Spleen (tissue), 11 donors: ENCODE measurements around the gene SRRM2. TPM values are rescaled to one million over a fixed set of nuclear protein-coding genes. Genes with fewer than 3 reads are reported as not detected.

Source experiments
- DNase-seq: peaks from one replicate; pipeline ENCODE4 v3.0.0-alpha.2; 2020
- H3K27ac ChIP-seq, 8 donors: fragments of 200-600 bp; sonication (generic) in 7 of 8; 1 replicate in 4 of 8; 2 replicates in 4 of 8; pipeline versions ENCODE4 v1.5.0 to v1.8.0; 2016 to 2021; ENCODE audit warnings: inconsistent platforms in 4 of 8, mild to moderate bottlenecking in 4 of 8, moderate library complexity in 1 of 8
- H3K27me3 ChIP-seq, 7 donors: fragments of 200-600 bp; sonication (generic) in 6 of 7; replicated peaks in 1 of 7; 1 replicate in 4 of 7; 2 replicates in 3 of 7; pipeline versions ENCODE4 v1.5.0 to v1.8.0; 2016 to 2021; ENCODE audit warnings: inconsistent platforms in 3 of 7, mild to moderate bottlenecking in 1 of 7
- H3K36me3 ChIP-seq, 6 donors: fragments of 200-600 bp; sonication (generic) in 5 of 6; 1 replicate in 4 of 6; 2 replicates in 2 of 6; pipeline versions ENCODE4 v1.5.0 to v1.8.0; 2016 to 2021; ENCODE audit warnings: inconsistent platforms in 2 of 6
- H3K4me1 ChIP-seq, 6 donors: fragments of 200-600 bp; sonication (generic) in 5 of 6; 1 replicate in 3 of 6; 2 replicates in 3 of 6; pipeline versions ENCODE4 v1.5.0 to v1.8.0; 2016 to 2021; ENCODE audit warnings: inconsistent platforms in 3 of 6
- H3K4me3 ChIP-seq, 8 donors: fragments of 200-600 bp; sonication (generic) in 7 of 8; 1 replicate in 4 of 8; 2 replicates in 4 of 8; pipeline versions ENCODE4 v1.5.0 to v1.8.0; 2016 to 2021; ENCODE audit warnings: inconsistent platforms in 4 of 8, mild to moderate bottlenecking in 4 of 8, moderate library complexity in 2 of 8
- H3K9me3 ChIP-seq, 8 donors: fragments of 200-600 bp; sonication (generic) in 7 of 8; 1 replicate in 4 of 8; 2 replicates in 4 of 8; pipeline versions ENCODE4 v1.5.0 to v1.8.0; 2016 to 2021; ENCODE audit warnings: inconsistent platforms in 4 of 8
- POLR2A ChIP-seq, 3 donors: fragments of 450-650 bp; IDR thresholded peaks; one replicate each; pipeline ENCODE4 v1.5.1; 2017; ENCODE audit warnings: antibody characterized with exemption in 3 of 3, mild to moderate bottlenecking in 1 of 3
- POLR2AphosphoS5 ChIP-seq, 3 donors: sonication (generic); formaldehyde crosslinking; IDR thresholded peaks; one replicate each; pipeline ENCODE4 v1.5.1; 2017; ENCODE audit warnings: antibody characterized with exemption in 3 of 3
- WGBS, 5 donors: extraction: QIAGEN DNeasy Blood & Tissue Kit in 3 of 5; methylation state at CpG; one replicate each; pipeline versions ENCODE4 v1.1.5 to v1.1.7; 2013 to 2018; 5-methylcytosine and 5-hydroxymethylcytosine counted together
- intact Hi-C: fragments of 100-400 bp; cut with DNase I; formaldehyde crosslinking; loops from one replicate; pipeline ENCODE4 v1.15.0; 2023; ENCODE audit warnings: low total_unique reads
- polyA plus RNA-seq, 3 donors: library from polyadenylated mRNA; stranded (reverse); fragments of 200-250 nt; gene quantifications; one replicate each; pipeline ENCODE4 v1.2.1, GENCODE V29; 2013
- total RNA-seq, 7 donors: library from RNA; depleted of rRNA in 3 of 7; stranded (reverse); fragments of >200 nt in 3 of 7; fragmentation: NEBNext Ultra II Directional in 4 of 7; extraction: Animal tissue kit (Norgen Biotek cat#: 25700) in 4 of 7; gene quantifications; one replicate each; pipeline versions ENCODE4 v1.1.0 to v1.2.1, GENCODE V29; 2016 to 2021
- TF ChIP-seq, protein P1 (sequence below), 11 experiments: fragments of 200-600 bp in 7 of 11; fragments of 450-650 bp in 4 of 11; sonication (generic) in 4 of 11; IDR thresholded peaks in 8 of 11; conservative IDR thresholded peaks in 3 of 11; 1 replicate in 7 of 11; 2 replicates in 4 of 11; pipeline versions ENCODE4 v1.4.0 to v1.8.0; 2016 to 2021; ENCODE audit warnings: antibody characterized with exemption in 11 of 11, inconsistent platforms in 4 of 11, mild to moderate bottlenecking in 1 of 11
- donor health status: healthy with polysubstance abuse.
- donor health status: DM: no; HTN: no; CAD: no; lungs with moderate emphysema.
- donor health status: DM: no; HTN: no; CAD: no.
- donor health status: Bipolar disorder and iron deficiency.
- donor health status: healthy.
- donor health status: DM: no; HTN: no; CAD: no.
- donor health status: DM: yes; HTN: yes; CAD: no.

SRRM2 gene
- total and polyA plus RNA-seq, 10 donors = 239 to 1,169 (median 839) TPM

DNA sequence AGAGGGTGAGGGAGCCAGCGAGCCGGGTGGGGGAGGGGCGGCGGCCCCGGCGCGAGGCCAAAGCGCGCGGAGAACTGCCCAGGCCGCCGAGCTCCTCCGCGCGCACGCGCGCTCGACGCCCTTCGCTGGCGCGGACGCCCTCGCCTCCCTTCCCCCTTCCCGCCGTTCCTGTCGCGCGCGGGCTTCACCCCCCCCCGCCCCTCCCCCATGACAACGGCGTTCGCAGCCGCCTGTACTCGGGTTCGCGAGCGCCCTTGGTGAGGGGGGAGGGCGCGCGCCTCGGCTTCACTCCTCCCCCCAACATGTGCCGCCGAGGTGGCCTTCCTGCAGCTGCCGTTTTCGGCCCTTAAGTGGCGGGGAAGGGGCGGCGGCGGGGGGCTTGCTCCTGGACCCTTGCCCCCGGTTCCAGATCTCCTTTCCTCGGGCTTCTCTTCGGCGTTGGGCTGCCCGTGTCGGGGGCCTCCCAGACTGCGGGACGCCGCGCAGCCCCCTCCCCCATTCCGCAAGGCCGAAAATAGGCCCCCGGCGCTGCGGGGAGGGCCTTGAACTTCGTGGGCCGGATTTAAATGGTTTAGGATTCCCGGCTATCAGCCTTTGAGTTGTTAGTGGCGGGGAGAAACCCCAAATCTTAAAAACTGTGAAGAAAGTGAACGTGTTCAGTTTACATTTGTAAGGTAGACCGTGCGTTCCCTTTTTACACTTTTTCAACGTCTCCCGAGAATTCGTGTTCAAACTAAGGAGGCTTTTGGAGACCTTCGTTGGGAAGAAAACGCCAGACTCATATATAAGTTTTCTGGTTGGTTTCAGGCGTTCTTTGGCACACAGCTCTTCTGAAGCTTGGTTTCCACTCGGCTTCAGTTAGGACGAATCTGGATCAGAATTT, 653 bp downstream of the SRRM2 start:
- peak overlapping the region; percentile 63 to 97 (median 86) for H3K4me3 ChIP-seq
- H3K27me3 ChIP-seq = no peaks in the 10 kb centered on the region
- TF ChIP-seq, protein P1, sequence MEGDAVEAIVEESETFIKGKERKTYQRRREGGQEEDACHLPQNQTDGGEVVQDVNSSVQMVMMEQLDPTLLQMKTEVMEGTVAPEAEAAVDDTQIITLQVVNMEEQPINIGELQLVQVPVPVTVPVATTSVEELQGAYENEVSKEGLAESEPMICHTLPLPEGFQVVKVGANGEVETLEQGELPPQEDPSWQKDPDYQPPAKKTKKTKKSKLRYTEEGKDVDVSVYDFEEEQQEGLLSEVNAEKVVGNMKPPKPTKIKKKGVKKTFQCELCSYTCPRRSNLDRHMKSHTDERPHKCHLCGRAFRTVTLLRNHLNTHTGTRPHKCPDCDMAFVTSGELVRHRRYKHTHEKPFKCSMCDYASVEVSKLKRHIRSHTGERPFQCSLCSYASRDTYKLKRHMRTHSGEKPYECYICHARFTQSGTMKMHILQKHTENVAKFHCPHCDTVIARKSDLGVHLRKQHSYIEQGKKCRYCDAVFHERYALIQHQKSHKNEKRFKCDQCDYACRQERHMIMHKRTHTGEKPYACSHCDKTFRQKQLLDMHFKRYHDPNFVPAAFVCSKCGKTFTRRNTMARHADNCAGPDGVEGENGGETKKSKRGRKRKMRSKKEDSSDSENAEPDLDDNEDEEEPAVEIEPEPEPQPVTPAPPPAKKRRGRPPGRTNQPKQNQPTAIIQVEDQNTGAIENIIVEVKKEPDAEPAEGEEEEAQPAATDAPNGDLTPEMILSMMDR (IDR thresholded peaks at IDR 0.05 in 8 of 11, conservative IDR thresholded peaks at IDR 0.05 in 3 of 11) = no peak
- no peak for TF ChIP-seq POLR2AphosphoS5 (IDR thresholded peaks at IDR 0.05)
- TF ChIP-seq POLR2A (IDR thresholded peaks at IDR 0.05) = no peak
- intact Hi-C loops = no loop called here
- no peaks in the 10 kb centered on the region for H3K9me3 ChIP-seq
- H3K27ac ChIP-seq = peak overlapping the region; percentile 98 to 100 (median 100)
- peaks cover 32 to 66% (median 56%) of the 10 kb centered on the region in 6 donors for H3K4me1 ChIP-seq
- peaks cover 0 to 21% (median 14%) of the 10 kb centered on the region in 6 donors for H3K36me3 ChIP-seq
- DNase-seq = no peak
- WGBS, 5 donors = 0 to 2% (median 1%) methylated on average over 39 to 79 of the region's 82 CpGs

DNA sequence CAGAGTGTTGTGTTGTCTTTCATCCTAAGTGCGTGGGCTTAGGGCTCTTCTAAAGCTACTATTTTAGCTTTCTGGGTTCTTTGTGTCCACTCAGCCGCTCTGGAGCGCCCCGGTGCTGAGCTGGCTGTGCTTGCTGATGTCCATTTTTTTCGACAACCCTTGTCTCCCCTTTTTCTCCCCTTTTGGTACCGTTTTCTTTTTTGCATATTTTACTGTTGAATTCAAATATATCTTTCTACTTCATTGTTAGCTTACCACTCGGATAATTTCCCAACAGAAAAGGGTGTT, 1.2 kb downstream of the SRRM2 start:
- Histone ChIP-seq H3K36me3 (peaks cover 0 to 27% (median 19%) of the 10 kb centered on the region in 6 donors), H3K27ac (peak overlapping the region in 7 of 8 donors; percentile 98 to 100 (median 100)), H3K27me3 (no peaks in the 10 kb centered on the region), H3K9me3 (no peaks in the 10 kb centered on the region), H3K4me3 (peak overlapping the region; percentile 63 to 97 (median 86)), H3K4me1 (peaks cover 32 to 72% (median 59%) of the 10 kb centered on the region in 6 donors)
- TF ChIP-seq POLR2A (IDR thresholded peaks at IDR 0.05) (no peak), POLR2AphosphoS5 (IDR thresholded peaks at IDR 0.05) (no peak)
- TF ChIP-seq, protein P1 (IDR thresholded peaks at IDR 0.05 in 8 of 11, conservative IDR thresholded peaks at IDR 0.05 in 3 of 11) = no peak
- whole genome bisulfite sequencing, 5 donors = 1 to 3% (median 2%) methylated on average over 7 of the region's 7 CpGs
- intact Hi-C loops = no loop called here
- peak; percentile 60 for DNase-seq

DNA sequence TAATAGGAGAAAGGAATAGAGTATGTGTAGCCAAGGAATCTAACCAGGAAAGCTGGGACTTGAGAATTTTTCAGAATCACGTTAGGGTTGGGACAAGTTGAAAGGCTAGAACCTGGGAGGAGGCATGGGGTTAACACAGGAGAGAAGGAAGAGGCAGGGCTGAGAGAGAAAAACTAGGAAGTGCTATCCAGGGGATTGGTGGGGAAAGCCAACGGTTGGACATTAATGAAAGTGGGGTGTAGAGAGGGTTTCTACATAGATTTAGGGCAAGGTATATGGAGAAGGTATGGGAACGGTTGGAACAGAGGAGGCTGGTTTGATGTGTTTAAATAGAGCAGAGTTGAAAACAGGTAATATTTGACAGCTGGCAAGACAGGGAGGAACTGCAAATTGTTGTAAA, 2.7 kb downstream of the SRRM2 start:
- intact Hi-C loops = no loop called here
- DNase-seq = no peak
- H3K4me1 ChIP-seq = peaks cover 32 to 82% (median 63%) of the 10 kb centered on the region in 6 donors
- H3K27me3 ChIP-seq = no peaks in the 10 kb centered on the region
- no peaks in the 10 kb centered on the region for H3K9me3 ChIP-seq
- H3K27ac ChIP-seq = peak overlapping the region in 2 of 8 donors; percentile 5 to 30
- WGBS, 5 donors = 21 to 44% (median 26%) methylated on average over 3 of the region's 3 CpGs
- H3K4me3 ChIP-seq = peak overlapping the region in 6 of 8 donors; percentile 63 to 97 (median 86)
- TF ChIP-seq, protein P1 (IDR thresholded peaks at IDR 0.05 in 8 of 11, conservative IDR thresholded peaks at IDR 0.05 in 3 of 11) = no peak
- TF ChIP-seq POLR2A (IDR thresholded peaks at IDR 0.05) (no peak), POLR2AphosphoS5 (IDR thresholded peaks at IDR 0.05) (no peak)
- peaks cover 3 to 42% (median 34%) of the 10 kb centered on the region in 6 donors for H3K36me3 ChIP-seq
